GM21786 (cell line): ENCODE data around the gene RIC1.

Experiments used
- ATAC-seq: cut with Tn5 transposase; IDR thresholded peaks from one replicate; pipeline ENCODE4 v1.9.1; 2021; ENCODE audit not compliant: unreplicated experiment

The RIC1 gene

DNA sequence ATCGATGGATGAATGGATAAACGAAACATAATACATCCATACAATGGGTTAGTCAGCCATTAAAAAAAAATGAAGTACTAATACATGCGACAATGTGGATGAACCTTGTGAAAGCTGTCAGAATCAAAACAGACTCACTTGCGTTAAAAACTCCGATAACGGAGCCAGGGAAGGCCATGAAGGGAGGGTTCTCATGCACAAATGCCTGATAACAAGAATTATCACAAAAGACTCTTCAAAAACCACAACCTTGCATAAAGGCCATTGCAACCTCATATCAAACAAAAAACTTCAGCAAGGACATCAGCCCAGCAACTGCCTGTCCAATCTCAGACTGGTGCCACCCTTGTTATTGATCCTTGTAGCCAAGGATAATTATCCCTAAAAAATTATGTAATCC is 190.3 kb downstream of the RIC1 start:
- ATAC-seq = no peak

DNA sequence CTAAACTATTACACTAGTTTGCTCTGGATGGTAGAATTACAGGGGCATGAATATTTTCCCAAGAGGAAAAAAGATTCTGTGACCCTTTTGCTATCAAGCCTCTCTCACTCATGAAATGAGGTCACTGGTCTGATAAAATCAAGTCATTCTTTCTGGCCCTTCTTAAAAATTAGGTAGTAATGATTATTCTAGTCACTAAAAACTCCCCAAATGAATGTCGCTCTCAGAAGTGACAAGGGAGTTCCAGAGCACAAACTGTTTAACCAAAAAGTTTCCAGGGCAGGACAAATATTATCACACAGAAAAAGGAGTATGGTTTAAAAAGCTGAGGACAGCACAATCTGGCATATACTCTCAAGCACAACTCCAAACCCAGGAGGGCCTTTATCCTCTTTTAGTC is 191.5 kb downstream of the RIC1 start:
- no peak for ATAC-seq

DNA sequence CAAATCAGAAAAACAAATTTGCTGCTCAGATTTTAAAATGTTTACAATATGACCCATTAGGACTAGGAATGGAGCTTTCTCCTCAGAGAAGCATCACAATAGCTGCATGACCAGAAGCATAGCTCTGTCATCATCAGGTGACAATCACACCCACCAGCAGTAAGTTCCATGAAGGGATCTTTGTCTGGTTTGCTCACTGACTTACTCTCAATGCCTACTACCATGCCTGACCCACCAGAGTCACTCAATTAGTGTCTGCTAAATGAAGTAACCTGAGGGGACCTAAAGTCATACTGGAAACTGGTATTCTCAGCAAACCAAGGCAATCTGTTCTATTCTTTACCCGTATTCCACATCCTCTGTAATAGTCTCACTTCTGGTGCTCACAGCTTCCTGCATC is 196.3 kb downstream of the RIC1 start:
- no peak for ATAC-seq
